Measurements from ENCODE around the gene SRRM5. TPM values are rescaled to one million over a fixed set of nuclear protein-coding genes. Genes with fewer than 3 reads are reported as not detected.

Gene SRRM5
- total and polyA plus RNA-seq, 8 donors: 0.06 to 1.3 (median 0.26) TPM; not detected in 2

DNA sequence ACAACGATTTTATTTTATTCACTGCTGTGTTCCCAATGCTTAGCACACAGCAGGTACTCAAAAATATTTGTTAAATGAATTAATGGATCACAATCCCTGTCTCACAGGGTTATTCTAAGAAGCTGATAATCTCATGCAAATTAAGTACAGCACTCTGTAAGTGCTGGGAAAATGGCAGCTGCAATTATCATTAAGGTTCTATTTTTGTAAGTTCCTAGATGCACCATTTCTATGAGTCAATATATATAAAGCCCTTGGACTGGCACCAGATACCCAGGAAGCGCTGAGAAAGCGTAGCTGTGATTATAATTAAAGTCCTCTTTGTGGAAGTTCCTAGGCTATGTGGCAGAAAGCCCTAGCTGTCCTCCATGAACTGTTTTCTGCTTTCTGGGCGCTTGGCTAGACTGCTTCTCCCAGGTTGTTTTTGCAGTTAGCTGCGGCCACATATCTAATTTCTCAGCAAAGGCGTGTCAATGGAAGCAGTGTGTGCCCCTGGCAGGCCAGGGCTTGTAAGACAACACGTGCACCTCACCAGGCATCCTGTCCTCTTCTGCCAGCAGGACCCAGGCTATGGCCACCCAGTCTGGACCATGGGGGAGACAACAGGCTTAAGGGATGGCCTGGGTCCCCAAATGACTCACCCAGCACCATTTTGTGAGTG, 5.2 kb upstream of the SRRM5 start:
- Histone ChIP-seq H3K4me3 (no peak overlapping the region), H3K9me3 (no peaks in the 10 kb centered on the region), H3K36me3 (peaks cover 0 to 1% (median 0%) of the 10 kb centered on the region in 3 donors), H3K27ac (no peak overlapping the region), H3K4me1 (no peaks in the 10 kb centered on the region), H3K27me3 (no peaks in the 10 kb centered on the region)
- ATAC-seq (peak in 2 of 4 donors; percentile 24 to 25), DNase-seq (peak in 1 of 6 donors; percentile 12), FAIRE-seq (no peak)
- TF ChIP-seq, protein P1, sequence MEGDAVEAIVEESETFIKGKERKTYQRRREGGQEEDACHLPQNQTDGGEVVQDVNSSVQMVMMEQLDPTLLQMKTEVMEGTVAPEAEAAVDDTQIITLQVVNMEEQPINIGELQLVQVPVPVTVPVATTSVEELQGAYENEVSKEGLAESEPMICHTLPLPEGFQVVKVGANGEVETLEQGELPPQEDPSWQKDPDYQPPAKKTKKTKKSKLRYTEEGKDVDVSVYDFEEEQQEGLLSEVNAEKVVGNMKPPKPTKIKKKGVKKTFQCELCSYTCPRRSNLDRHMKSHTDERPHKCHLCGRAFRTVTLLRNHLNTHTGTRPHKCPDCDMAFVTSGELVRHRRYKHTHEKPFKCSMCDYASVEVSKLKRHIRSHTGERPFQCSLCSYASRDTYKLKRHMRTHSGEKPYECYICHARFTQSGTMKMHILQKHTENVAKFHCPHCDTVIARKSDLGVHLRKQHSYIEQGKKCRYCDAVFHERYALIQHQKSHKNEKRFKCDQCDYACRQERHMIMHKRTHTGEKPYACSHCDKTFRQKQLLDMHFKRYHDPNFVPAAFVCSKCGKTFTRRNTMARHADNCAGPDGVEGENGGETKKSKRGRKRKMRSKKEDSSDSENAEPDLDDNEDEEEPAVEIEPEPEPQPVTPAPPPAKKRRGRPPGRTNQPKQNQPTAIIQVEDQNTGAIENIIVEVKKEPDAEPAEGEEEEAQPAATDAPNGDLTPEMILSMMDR (IDR thresholded peaks at IDR 0.05): no peak
- intact Hi-C loops (cut with DNase I): no loop called here
- 46 to 50% methylated on average over 7 of the region's 7 CpGs for WGBS, 2 donors

DNA sequence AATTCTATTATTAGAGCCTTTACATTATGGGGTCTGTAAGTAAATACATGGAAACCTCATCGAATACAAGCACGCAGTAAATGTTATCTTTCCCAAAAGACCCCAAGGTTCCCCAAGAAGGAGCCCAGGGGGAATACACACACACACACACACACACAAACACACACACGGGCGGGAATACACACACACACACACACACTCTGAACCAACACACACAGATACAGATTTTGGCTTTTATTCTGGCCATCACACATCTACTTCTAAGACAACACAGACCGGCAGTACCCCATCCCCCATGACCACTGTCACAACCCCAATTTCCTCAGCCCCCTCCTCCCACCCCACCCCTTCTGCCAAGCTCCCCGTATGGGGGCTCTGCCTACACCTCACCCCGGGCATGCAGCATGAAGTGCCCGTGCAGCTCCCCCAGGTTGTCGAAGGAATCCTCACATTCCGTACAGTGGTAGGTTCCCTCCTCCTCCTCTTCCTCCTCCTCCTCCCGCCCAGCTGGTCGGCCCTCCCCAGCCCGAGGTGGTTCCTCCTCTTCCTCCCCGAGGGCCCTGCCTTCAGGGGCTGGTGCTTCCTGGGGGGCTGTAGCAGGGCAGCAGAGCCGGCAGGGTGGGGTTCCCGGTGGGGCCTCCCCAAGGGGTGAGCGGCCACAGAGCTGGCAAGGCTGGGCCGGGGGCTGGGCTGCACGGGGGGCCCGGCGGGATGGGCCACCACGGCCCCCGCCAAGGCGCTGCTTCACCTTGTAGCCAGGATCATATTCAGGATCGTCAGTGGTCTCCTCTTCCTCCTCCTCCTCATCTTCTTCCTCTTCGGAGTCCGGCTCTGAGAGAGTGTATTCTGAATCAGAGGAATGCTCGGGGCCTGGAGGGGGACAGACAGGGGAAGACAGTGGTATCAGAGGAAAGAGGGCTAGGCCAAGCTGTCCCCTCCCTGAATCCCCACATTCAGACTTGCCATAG, 4.4 kb upstream of the SRRM5 start:
- Histone ChIP-seq H3K27ac (no peak overlapping the region), H3K36me3 (peaks cover 0 to 3% (median 3%) of the 10 kb centered on the region in 3 donors), H3K4me3 (no peak overlapping the region), H3K4me1 (no peaks in the 10 kb centered on the region), H3K27me3 (no peaks in the 10 kb centered on the region), H3K9me3 (no peaks in the 10 kb centered on the region)
- TF ChIP-seq, protein P1 (IDR thresholded peaks at IDR 0.05): no peak
- ATAC-seq (no peak), DNase-seq (peak in 1 of 6 donors; percentile 67), FAIRE-seq (no peak)
- 83 to 89% methylated on average over 25 to 28 of the region's 28 CpGs for WGBS, 2 donors
- intact Hi-C loops (cut with DNase I): no loop called here

DNA sequence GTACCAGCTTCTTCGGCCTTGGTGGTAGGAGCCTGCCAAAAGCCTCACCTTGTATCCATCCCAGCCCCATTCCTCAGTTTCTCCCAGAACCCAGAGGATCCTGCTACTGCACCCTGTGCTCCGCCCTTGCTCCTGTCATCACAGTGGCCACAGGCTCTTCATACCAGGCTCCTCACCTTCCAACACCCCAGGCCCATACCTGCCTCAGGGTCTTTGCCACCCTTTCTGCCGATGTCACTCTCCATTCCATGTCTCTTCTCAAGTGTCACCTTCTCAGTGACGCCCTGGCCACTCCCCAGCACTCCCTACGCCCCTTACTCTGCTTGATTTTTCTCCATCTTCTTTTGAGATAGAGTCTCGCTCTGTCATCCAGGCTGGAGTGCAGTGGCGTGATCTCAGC, 2.0 kb upstream of the SRRM5 start:
- Histone ChIP-seq H3K27ac (no peak overlapping the region), H3K27me3 (no peaks in the 10 kb centered on the region), H3K36me3 (peaks cover 0 to 6% (median 6%) of the 10 kb centered on the region in 3 donors), H3K4me3 (no peak overlapping the region), H3K9me3 (no peaks in the 10 kb centered on the region), H3K4me1 (no peaks in the 10 kb centered on the region)
- ATAC-seq: no peak
- WGBS, 2 donors: 92 to 95% methylated on average over 7 of the region's 7 CpGs
- TF ChIP-seq, protein P1 (IDR thresholded peaks at IDR 0.05): no peak
- FAIRE-seq: no peak
- intact Hi-C loops (cut with DNase I): no loop called here
- DNase-seq: peak in 1 of 6 donors; percentile 6

DNA sequence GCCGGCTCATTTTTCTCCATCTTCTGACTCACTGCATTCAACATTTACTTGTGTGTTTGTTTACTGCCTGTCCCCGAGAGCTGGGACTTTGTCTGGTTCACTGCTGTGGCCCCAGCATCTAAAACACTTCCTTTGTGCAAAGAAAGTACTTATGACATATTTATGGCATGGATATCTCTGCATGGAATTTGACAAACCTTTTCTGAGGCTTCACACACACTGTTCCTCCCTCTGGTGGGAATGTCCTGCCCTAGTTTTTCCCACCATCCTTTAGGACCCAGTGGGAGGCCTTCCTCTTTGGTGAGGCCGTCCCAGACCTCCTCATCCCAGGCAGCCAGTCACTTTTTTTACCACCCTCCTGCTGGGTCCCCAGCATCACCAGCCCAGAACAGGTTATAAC, 1.4 kb upstream of the SRRM5 start:
- H3K36me3 ChIP-seq: peaks cover 0 to 6% (median 6%) of the 10 kb centered on the region in 3 donors

More for the DNA sequence above, 1.4 kb upstream of the SRRM5 start:
- ATAC-seq (no peak), DNase-seq (no peak), FAIRE-seq (no peak)
- Histone ChIP-seq H3K4me1 (no peaks in the 10 kb centered on the region), H3K27me3 (no peaks in the 10 kb centered on the region), H3K9me3 (no peaks in the 10 kb centered on the region), H3K27ac (no peak overlapping the region), H3K4me3 (no peak overlapping the region)
- WGBS, 2 donors: 83 to 90% methylated on average over 3 of the region's 3 CpGs
- TF ChIP-seq, protein P1 (IDR thresholded peaks at IDR 0.05): no peak
- intact Hi-C loops (cut with DNase I): no loop called here

All from pancreas (tissue), 10 donors.